Panc1 (cell line): ENCODE measurements around the gene ADAM23. TPM values are rescaled to one million over a fixed set of nuclear protein-coding genes. Genes with fewer than 3 reads are reported as not detected.

Experiments
- ATAC-seq: fragments of 200-7000 bp; cut with Tn5 transposase; 2 replicates; pipeline ENCODE4 v1.9.1; 2020; ENCODE audit warnings: mild to moderate bottlenecking, moderate library complexity
- BruUV-seq: library from RNA; stranded (reverse); fragments of 400-500 nt; replicated peaks from 2 replicates; lab custom pipeline; 2021; lab: Mats Ljungman, UMichigan
- CTCF ChIA-PET: fragments of 300-600 bp; sonication (Branson Sonifier 250); formaldehyde crosslinking; loops from one replicate; lab custom pipeline; 2022; ENCODE audit warnings: antibody characterized with exemption; lab: Charles Lee
- POLR2A ChIA-PET: fragments of 300-600 bp; sonication (Branson Sonifier 250); formaldehyde crosslinking; loops from one replicate; lab custom pipeline; 2022; ENCODE audit warnings: antibody characterized with exemption; lab: Charles Lee
- DNase-seq: peaks from one replicate; pipeline ENCODE4 v3.0.0-alpha.2; 2010; ENCODE audit warnings: low read depth, low spot score
- H3K27ac ChIP-seq: 2 replicates; pipeline ENCODE4 v1.5.1; 2011; ENCODE audit warnings: mild to moderate bottlenecking, low read length, inconsistent platforms
- H3K27me3 ChIP-seq: fragments of 200-500 bp; sonication (Bioruptor generic); 2 replicates; pipeline ENCODE4 v1.6.0; 2014; ENCODE audit warnings: low read length, inconsistent platforms; ENCODE audit not compliant: control insufficient read depth, insufficient read depth
- H3K36me3 ChIP-seq: fragments of 200-500 bp; sonication (Bioruptor generic); 2 replicates; pipeline ENCODE4 v1.5.1; 2014; ENCODE audit warnings: inconsistent platforms, mild to moderate bottlenecking, low read length, moderate library complexity; ENCODE audit not compliant: control insufficient read depth, insufficient read depth
- H3K4me1 ChIP-seq: 2 replicates; pipeline ENCODE4 v1.5.1; 2011; ENCODE audit warnings: inconsistent platforms, mild to moderate bottlenecking, low read length, moderate library complexity; ENCODE audit not compliant: control insufficient read depth, insufficient read depth
- H3K4me3 ChIP-seq, 2 experiments: 2 replicates each; pipeline ENCODE4 v1.5.1; 2011 to 2012; ENCODE audit warnings: low read depth in 2 of 2, low read length in 2 of 2, mild to moderate bottlenecking in 2 of 2, inconsistent platforms in 1 of 2, moderate library complexity in 1 of 2
- H3K9me3 ChIP-seq: fragments of 200-500 bp; sonication (Bioruptor generic); 2 replicates; pipeline ENCODE4 v1.5.1; 2014; ENCODE audit warnings: low read depth, mild to moderate bottlenecking, inconsistent platforms, low read length, moderate library complexity; ENCODE audit not compliant: control insufficient read depth, insufficient read depth
- POLR2AphosphoS5 ChIP-seq: IDR thresholded peaks from 2 replicates; pipeline ENCODE4 v1.6.1; 2012; ENCODE audit warnings: mild to moderate bottlenecking, low read depth, low read length, moderate library complexity
- SIN3A ChIP-seq: IDR thresholded peaks from 2 replicates; pipeline ENCODE4 v1.6.1; 2012; ENCODE audit warnings: low read depth, mild to moderate bottlenecking, low read length, moderate library complexity, borderline replicate concordance; ENCODE audit not compliant: insufficient read depth
- TCF7L2 ChIP-seq: IDR thresholded peaks from 2 replicates; pipeline ENCODE4 v1.6.1; 2011; ENCODE audit warnings: mild to moderate bottlenecking, low read depth, low read length, inconsistent platforms
- in situ Hi-C: cut with HindIII; loops from 2 replicates; pipeline ENCODE4 v1.10.0; 2016; ENCODE audit warnings: low sequenced_read_pairs, low pct_unique_long_range_greater_than_20kb
- intact Hi-C: fragments of 100-400 bp; cut with micrococcal nuclease; formaldehyde crosslinking; loops from one replicate; pipeline ENCODE4 v1.10.0; 2022; ENCODE audit not compliant: unreplicated experiment
- total RNA-seq: library from RNA; stranded (reverse); gene quantifications from one replicate; pipeline ENCODE4 v1.2.1, GENCODE V29; 2021; ENCODE audit not compliant: unreplicated experiment
- TF ChIP-seq, protein P1 (sequence below), 2 experiments: IDR thresholded peaks; 2 replicates each; pipeline ENCODE4 v1.6.1; 2011 to 2012; ENCODE audit warnings: low read depth in 2 of 2, control low read depth in 1 of 2, low read length in 1 of 2, mild to moderate bottlenecking in 1 of 2, moderate library complexity in 1 of 2; ENCODE audit not compliant: insufficient read depth in 1 of 2
- TF ChIP-seq, protein P2 (sequence below): fragments of 450-650 bp; IDR thresholded peaks from 2 replicates; pipeline ENCODE4 v1.5.1; 2017; ENCODE audit warnings: mild to moderate bottlenecking

Gene ADAM23
- total RNA-seq, 1 experiment from 2014 or later = 0.18 TPM

DNA sequence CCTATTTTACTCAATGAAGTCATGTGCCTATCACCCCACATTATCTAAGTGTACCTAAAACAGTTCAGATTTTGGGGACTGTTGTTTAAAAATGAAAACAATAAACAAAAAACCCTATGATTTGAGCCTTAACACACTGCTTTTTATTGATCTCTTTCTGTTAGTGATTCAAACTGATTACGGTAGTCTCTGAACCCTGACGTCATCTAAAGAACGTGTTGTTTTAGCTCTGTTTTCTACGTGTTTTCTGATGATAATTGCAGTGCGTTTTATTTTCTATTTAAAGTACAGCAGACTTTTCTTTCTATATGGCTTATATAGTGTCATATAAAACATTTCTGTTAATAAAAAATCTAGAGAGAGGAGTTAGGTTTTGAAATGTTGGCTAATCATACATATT is 105.1 kb downstream of the ADAM23 start:
- Histone ChIP-seq H3K9me3 (no peaks in the 10 kb centered on the region), H3K27me3 (no peaks in the 10 kb centered on the region; the same call in 1 of the 2 replicates), H3K27ac (no peak overlapping the region), H3K4me3 (no peak overlapping the region), H3K36me3 (no peaks in the 10 kb centered on the region), H3K4me1 (no peaks in the 10 kb centered on the region)
- no TSS peak for BruUV-seq
- in situ Hi-C loops (no loop called here), intact Hi-C loops (no loop called here)
- ChIA-PET CTCF (no interaction called here), POLR2A (no interaction called here)
- no peak for TF ChIP-seq SIN3A
- TF ChIP-seq TCF7L2 = no peak
- TF ChIP-seq POLR2AphosphoS5 = no peak
- TF ChIP-seq, protein P1, sequence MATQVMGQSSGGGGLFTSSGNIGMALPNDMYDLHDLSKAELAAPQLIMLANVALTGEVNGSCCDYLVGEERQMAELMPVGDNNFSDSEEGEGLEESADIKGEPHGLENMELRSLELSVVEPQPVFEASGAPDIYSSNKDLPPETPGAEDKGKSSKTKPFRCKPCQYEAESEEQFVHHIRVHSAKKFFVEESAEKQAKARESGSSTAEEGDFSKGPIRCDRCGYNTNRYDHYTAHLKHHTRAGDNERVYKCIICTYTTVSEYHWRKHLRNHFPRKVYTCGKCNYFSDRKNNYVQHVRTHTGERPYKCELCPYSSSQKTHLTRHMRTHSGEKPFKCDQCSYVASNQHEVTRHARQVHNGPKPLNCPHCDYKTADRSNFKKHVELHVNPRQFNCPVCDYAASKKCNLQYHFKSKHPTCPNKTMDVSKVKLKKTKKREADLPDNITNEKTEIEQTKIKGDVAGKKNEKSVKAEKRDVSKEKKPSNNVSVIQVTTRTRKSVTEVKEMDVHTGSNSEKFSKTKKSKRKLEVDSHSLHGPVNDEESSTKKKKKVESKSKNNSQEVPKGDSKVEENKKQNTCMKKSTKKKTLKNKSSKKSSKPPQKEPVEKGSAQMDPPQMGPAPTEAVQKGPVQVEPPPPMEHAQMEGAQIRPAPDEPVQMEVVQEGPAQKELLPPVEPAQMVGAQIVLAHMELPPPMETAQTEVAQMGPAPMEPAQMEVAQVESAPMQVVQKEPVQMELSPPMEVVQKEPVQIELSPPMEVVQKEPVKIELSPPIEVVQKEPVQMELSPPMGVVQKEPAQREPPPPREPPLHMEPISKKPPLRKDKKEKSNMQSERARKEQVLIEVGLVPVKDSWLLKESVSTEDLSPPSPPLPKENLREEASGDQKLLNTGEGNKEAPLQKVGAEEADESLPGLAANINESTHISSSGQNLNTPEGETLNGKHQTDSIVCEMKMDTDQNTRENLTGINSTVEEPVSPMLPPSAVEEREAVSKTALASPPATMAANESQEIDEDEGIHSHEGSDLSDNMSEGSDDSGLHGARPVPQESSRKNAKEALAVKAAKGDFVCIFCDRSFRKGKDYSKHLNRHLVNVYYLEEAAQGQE (IDR thresholded peaks at IDR 0.05; ENCODE audit: insufficient read depth in 1 of 2, low read depth in 2 of 2, low read length in 1 of 2) = no peak
- TF ChIP-seq, protein P2, sequence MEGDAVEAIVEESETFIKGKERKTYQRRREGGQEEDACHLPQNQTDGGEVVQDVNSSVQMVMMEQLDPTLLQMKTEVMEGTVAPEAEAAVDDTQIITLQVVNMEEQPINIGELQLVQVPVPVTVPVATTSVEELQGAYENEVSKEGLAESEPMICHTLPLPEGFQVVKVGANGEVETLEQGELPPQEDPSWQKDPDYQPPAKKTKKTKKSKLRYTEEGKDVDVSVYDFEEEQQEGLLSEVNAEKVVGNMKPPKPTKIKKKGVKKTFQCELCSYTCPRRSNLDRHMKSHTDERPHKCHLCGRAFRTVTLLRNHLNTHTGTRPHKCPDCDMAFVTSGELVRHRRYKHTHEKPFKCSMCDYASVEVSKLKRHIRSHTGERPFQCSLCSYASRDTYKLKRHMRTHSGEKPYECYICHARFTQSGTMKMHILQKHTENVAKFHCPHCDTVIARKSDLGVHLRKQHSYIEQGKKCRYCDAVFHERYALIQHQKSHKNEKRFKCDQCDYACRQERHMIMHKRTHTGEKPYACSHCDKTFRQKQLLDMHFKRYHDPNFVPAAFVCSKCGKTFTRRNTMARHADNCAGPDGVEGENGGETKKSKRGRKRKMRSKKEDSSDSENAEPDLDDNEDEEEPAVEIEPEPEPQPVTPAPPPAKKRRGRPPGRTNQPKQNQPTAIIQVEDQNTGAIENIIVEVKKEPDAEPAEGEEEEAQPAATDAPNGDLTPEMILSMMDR = no peak
- no peak for ATAC-seq
- no peak for DNase-seq

DNA sequence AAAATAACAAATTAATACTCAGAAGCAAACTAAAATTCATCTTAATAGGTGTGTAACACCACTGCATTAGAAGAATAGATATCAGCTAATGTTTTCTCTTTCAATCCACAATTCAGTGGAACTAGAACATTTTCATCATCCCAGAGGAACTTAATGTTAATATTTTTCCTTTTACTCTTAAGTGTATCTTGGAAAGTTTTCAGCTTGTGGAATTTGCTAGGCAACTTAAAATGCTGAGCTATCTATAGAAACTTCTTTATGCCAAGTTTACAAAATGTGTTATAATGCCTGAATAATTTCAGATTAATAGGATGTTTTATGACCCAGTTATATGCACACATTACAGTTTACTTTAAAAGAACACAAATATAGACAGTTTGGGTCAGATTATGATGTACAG is 112.4 kb downstream of the ADAM23 start:
- POLR2A ChIA-PET = no interaction called here
- no TSS peak for BruUV-seq
- CTCF ChIA-PET = no interaction called here

More for the DNA sequence above, 112.4 kb downstream of the ADAM23 start:
- Histone ChIP-seq H3K9me3 (no peaks in the 10 kb centered on the region), H3K4me3 (no peak overlapping the region), H3K4me1 (no peaks in the 10 kb centered on the region), H3K27me3 (peaks cover 2% of the 10 kb centered on the region; the same call in 1 of the 2 replicates), H3K36me3 (no peaks in the 10 kb centered on the region), H3K27ac (no peak overlapping the region)
- intact Hi-C loops (loop anchor here (10.0 kb wide), 2 partner anchors 119 to 161 kb away; no protein-coding TSS in a partner anchor), in situ Hi-C loops (no loop called here)
- TF ChIP-seq, protein P1 (IDR thresholded peaks at IDR 0.05; ENCODE audit: insufficient read depth in 1 of 2, low read depth in 2 of 2, low read length in 1 of 2) = no peak
- TF ChIP-seq POLR2AphosphoS5 = no peak
- TF ChIP-seq TCF7L2 = no peak
- TF ChIP-seq, protein P2 = no peak
- TF ChIP-seq SIN3A = no peak
- no peak for ATAC-seq
- no peak for DNase-seq
